HEK293 (cell line): ENCODE measurements around the gene LHB.

ENCODE experiments used
- CTCF ChIA-PET: fragments of 350-600 bp; formaldehyde crosslinking; extraction: SDS; loops from one replicate; lab custom pipeline; 2021; ENCODE audit warnings: antibody characterized with exemption; lab: Yijun Ruan, JAX
- POLR2A ChIA-PET: fragments of 300-600 bp; formaldehyde crosslinking; extraction: SDS; loops from one replicate; lab custom pipeline; 2020; ENCODE audit warnings: antibody characterized with exemption, inconsistent platforms; lab: Yijun Ruan, JAX
- H3K27ac ChIP-seq: fragments of 200-500 bp; sonication (Bioruptor generic); 2 replicates; pipeline ENCODE4 v1.5.1; 2014; ENCODE audit warnings: low read depth, low read length, control low read depth, inconsistent platforms; ENCODE audit errors: extremely low read depth
- H3K36me3 ChIP-seq, 2 experiments: fragments of 200-500 bp in 1 of 2; sonication (Bioruptor generic) in 1 of 2; 1 replicate in 1 of 2; 2 replicates in 1 of 2; pipeline ENCODE4 v1.5.1; 2014 to 2017; ENCODE audit warnings: inconsistent platforms in 2 of 2, low read length in 2 of 2; ENCODE audit not compliant: control insufficient read depth in 2 of 2, insufficient read depth in 1 of 2
- H3K4me1 ChIP-seq: fragments of 200-500 bp; sonication (Bioruptor generic); 2 replicates; pipeline ENCODE4 v1.5.1; 2014; ENCODE audit warnings: mild to moderate bottlenecking, low read length, inconsistent platforms; ENCODE audit not compliant: control insufficient read depth, insufficient read depth
- H3K4me3 ChIP-seq: 2 replicates; pipeline ENCODE4 v1.5.1; 2011; ENCODE audit warnings: low read depth, mild to moderate bottlenecking, control low read depth, low read length, moderate library complexity
- H3K9me3 ChIP-seq: fragments of 200-500 bp; sonication (Bioruptor generic); 2 replicates; pipeline ENCODE4 v1.5.1; 2014; ENCODE audit warnings: low read depth, low read length, inconsistent platforms; ENCODE audit not compliant: control insufficient read depth, insufficient read depth
- ATF2 ChIP-seq: fragments of 450-650 bp; formaldehyde crosslinking; IDR thresholded peaks from 2 replicates; pipeline ENCODE4 v1.5.1; 2016; ENCODE audit warnings: missing biosample characterization, missing genetic modification characterization, low read depth
- EGR2 ChIP-seq: fragments of 450-650 bp; formaldehyde crosslinking; IDR thresholded peaks from 2 replicates; pipeline ENCODE4 v1.5.1; 2016; ENCODE audit warnings: low read depth, missing biosample characterization, missing genetic modification characterization
- GLI2 ChIP-seq: fragments of 450-650 bp; formaldehyde crosslinking; IDR thresholded peaks from 2 replicates; pipeline ENCODE4; 2017; ENCODE audit warnings: missing biosample characterization, missing genetic modification characterization, low read depth, borderline replicate concordance
- KLF7 ChIP-seq: fragments of 450-650 bp; formaldehyde crosslinking; IDR thresholded peaks from 2 replicates; pipeline ENCODE4 v1.5.1; 2016; ENCODE audit warnings: missing biosample characterization, missing genetic modification characterization, borderline replicate concordance
- MYNN ChIP-seq: fragments of 450-650 bp; formaldehyde crosslinking; IDR thresholded peaks from 2 replicates; pipeline ENCODE4 v1.5.1; 2016; ENCODE audit warnings: missing biosample characterization, missing genetic modification characterization, borderline replicate concordance
- PATZ1 ChIP-seq: fragments of 450-650 bp; formaldehyde crosslinking; IDR thresholded peaks from 2 replicates; pipeline ENCODE4 v1.5.1; 2016; ENCODE audit warnings: missing biosample characterization, missing genetic modification characterization
- PRDM1 ChIP-seq: fragments of 450-650 bp; formaldehyde crosslinking; IDR thresholded peaks from 2 replicates; pipeline ENCODE4; 2016; ENCODE audit warnings: missing biosample characterization, missing genetic modification characterization
- PRDM4 ChIP-seq: fragments of 450-650 bp; formaldehyde crosslinking; IDR thresholded peaks from 2 replicates; pipeline ENCODE4 v1.5.1; 2017; ENCODE audit warnings: missing biosample characterization, missing genetic modification characterization
- SCRT1 ChIP-seq: fragments of 450-650 bp; formaldehyde crosslinking; IDR thresholded peaks from 2 replicates; pipeline ENCODE4 v1.5.1; 2016; ENCODE audit warnings: missing biosample characterization, missing genetic modification characterization, borderline replicate concordance
- ZBTB11 ChIP-seq: fragments of 450-650 bp; formaldehyde crosslinking; conservative IDR thresholded peaks from 2 replicates; pipeline ENCODE4 v1.5.1; 2016; ENCODE audit warnings: low read depth, missing biosample characterization, missing genetic modification characterization
- ZNF148 ChIP-seq: fragments of 450-650 bp; formaldehyde crosslinking; IDR thresholded peaks from 2 replicates; pipeline ENCODE4 v1.5.0; 2017; ENCODE audit warnings: missing biosample characterization, missing genetic modification characterization, borderline replicate concordance
- ZNF184 ChIP-seq: fragments of 450-650 bp; IDR thresholded peaks from 2 replicates; pipeline ENCODE4 v1.5.1; 2018; ENCODE audit warnings: missing biosample characterization, mild to moderate bottlenecking, missing genetic modification characterization
- ZNF202 ChIP-seq: fragments of 450-650 bp; formaldehyde crosslinking; IDR thresholded peaks from 2 replicates; pipeline ENCODE4 v1.5.1; 2016; ENCODE audit warnings: missing biosample characterization, missing genetic modification characterization, borderline replicate concordance
- ZNF26 ChIP-seq: fragments of 450-650 bp; formaldehyde crosslinking; IDR thresholded peaks from 2 replicates; pipeline ENCODE4 v1.5.1; 2016; ENCODE audit warnings: missing biosample characterization, missing genetic modification characterization
- ZNF426 ChIP-seq: fragments of 450-650 bp; formaldehyde crosslinking; IDR thresholded peaks from 2 replicates; pipeline ENCODE4 v1.5.1; 2017; ENCODE audit warnings: missing biosample characterization, missing genetic modification characterization, mild to moderate bottlenecking, inconsistent platforms, moderate library complexity
- ZNF449 ChIP-seq: fragments of 450-650 bp; formaldehyde crosslinking; IDR thresholded peaks from 2 replicates; pipeline ENCODE4 v1.5.1; 2017; ENCODE audit warnings: missing biosample characterization, mild to moderate bottlenecking, missing genetic modification characterization, moderate library complexity
- ZNF514 ChIP-seq: fragments of 450-650 bp; formaldehyde crosslinking; IDR thresholded peaks from 2 replicates; pipeline ENCODE4 v1.5.1; 2016; ENCODE audit warnings: missing biosample characterization, missing genetic modification characterization
- ZNF548 ChIP-seq: fragments of 450-650 bp; formaldehyde crosslinking; IDR thresholded peaks from 2 replicates; pipeline ENCODE4 v1.5.1; 2016; ENCODE audit warnings: missing biosample characterization, missing genetic modification characterization
- ZNF560 ChIP-seq: fragments of 450-650 bp; formaldehyde crosslinking; IDR thresholded peaks from 2 replicates; pipeline ENCODE4 v1.5.1; 2017; ENCODE audit warnings: missing biosample characterization, missing genetic modification characterization, borderline replicate concordance
- ZNF596 ChIP-seq: fragments of 450-650 bp; IDR thresholded peaks from 2 replicates; pipeline ENCODE4 v1.5.0; 2018; ENCODE audit warnings: missing biosample characterization, mild to moderate bottlenecking, missing genetic modification characterization, moderate library complexity
- ZSCAN23 ChIP-seq: fragments of 450-650 bp; formaldehyde crosslinking; IDR thresholded peaks from 2 replicates; pipeline ENCODE4 v1.5.1; 2016; ENCODE audit warnings: missing biosample characterization, missing genetic modification characterization

The LHB gene

DNA sequence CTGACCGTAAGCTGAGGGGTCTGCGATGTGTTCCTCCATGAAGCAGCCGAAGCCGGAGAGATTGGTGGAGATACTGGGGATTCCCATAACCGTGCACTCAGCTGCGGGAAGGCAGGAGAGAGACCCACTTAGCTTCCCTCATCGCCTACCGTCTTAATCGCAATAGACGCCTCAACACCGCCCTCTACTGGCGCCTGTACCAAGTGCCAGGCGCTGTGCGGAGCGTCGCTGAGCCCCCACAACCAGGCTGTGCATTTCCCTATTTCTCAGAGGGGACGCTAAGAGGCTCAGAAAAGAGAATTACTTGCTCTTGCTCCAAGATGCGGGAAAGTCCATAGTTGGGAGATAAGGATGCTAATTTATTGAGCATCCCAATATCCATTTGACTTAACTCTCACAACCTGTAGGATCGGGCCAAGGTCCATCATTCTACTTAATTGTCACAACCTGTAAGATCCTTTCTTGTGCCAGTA lies 45.9 kb downstream of the LHB start:
- no peak overlapping the region for H3K4me3 ChIP-seq
- no peak for TF ChIP-seq ZNF26 (tag by site-specific recombination)
- TF ChIP-seq ZNF449 (tag by site-specific recombination) = no peak
- no peak for TF ChIP-seq ZSCAN23 (tag by site-specific recombination)
- TF ChIP-seq KLF7 (tag by site-specific recombination) = no peak
- no peak for TF ChIP-seq ZNF202 (tag by site-specific recombination)
- no peak for TF ChIP-seq ZNF548 (tag by site-specific recombination)
- peak; percentile 42; the same call in 1 of the 2 replicates for TF ChIP-seq PRDM1 (tag by site-specific recombination)
- TF ChIP-seq ATF2 (tag by site-specific recombination) = no peak
- TF ChIP-seq ZNF184 (tag by site-specific recombination) = no peak
- no peak for TF ChIP-seq MYNN
- no peak for TF ChIP-seq ZNF514
- TF ChIP-seq ZBTB11 = no peak
- TF ChIP-seq ZNF560 (tag by site-specific recombination) = no peak
- peak; percentile 61 for TF ChIP-seq PATZ1 (tag by site-specific recombination)
- no peak for TF ChIP-seq PRDM4 (tag by site-specific recombination)
- TF ChIP-seq ZNF596 (tag by site-specific recombination) = no peak
- no peak for TF ChIP-seq ZNF426 (tag by site-specific recombination)
- TF ChIP-seq SCRT1 (tag by site-specific recombination) = peak; percentile 74
- TF ChIP-seq GLI2 = no peak
- TF ChIP-seq ZNF148 (tag by site-specific recombination) = no peak
- no peak for TF ChIP-seq EGR2 (tag by site-specific recombination)

More for the DNA sequence above, 45.9 kb downstream of the LHB start:
- Histone ChIP-seq H3K9me3 (no peaks in the 10 kb centered on the region), H3K4me1 (0 out of 2 replicates have a peak, but pooled peaks cover 4% of the 10 kb centered on the region), H3K27ac (no peak overlapping the region), H3K36me3 (peaks cover 20 to 66% of the 10 kb centered on the region in 2 experiments; a peak in 2 of 3 replicates)
- CTCF ChIA-PET = interaction anchor here (0.6 to 5.5 kb wide), 56 partner anchors 7 to 432 kb away, joined by 3 to 63 read pairs (median 4); partner anchors contain the start of genes DHDH, GYS1, HSD17B14 and NUCB1
- POLR2A ChIA-PET = interaction anchor here (0.5 to 3.2 kb wide), 13 partner anchors 10 to 183 kb away, joined by 3 to 16 read pairs (median 5); partner anchors contain the start of genes DHDH, GYS1, NUCB1 and PPP1R15A
